Measurements from ENCODE around the gene ZBTB20. TPM values are rescaled to one million over a fixed set of nuclear protein-coding genes. Genes with fewer than 3 reads are reported as not detected.

ZBTB20 gene
- total RNA-seq, 1 donor from 2014 or later = 30.4 TPM

GRCh38 chr3:114432310-114432709, 714.8 kb downstream of the ZBTB20 start:
- DNase-seq (ENCODE audit: low spot score in 2 of 2, unreplicated experiment in 2 of 2) = no peak
- H3K36me3 Mint-ChIP-seq = no peaks in the 10 kb centered on the region

GRCh38 chr3:114428044-114428595, 719.0 kb downstream of the ZBTB20 start:
- Mint-ChIP-seq H3K4me1 (no peaks in the 10 kb centered on the region), H3K9me3 (no peaks in the 10 kb centered on the region), H3K4me3 (no peak overlapping the region), H3K36me3 (no peaks in the 10 kb centered on the region), H3K27me3 (ENCODE audit: low read depth) (peaks cover 9% of the 10 kb centered on the region), H3K27ac (no peak overlapping the region)
- TF ChIP-seq CTCF (IDR thresholded peaks at IDR 0.05; ENCODE audit: unreplicated experiment) = no peak
- DNase-seq (ENCODE audit: low spot score in 2 of 2, unreplicated experiment in 2 of 2) = no peak

More at GRCh38 chr3:114432310-114432709, 714.8 kb downstream of the ZBTB20 start:
- H3K4me1 Mint-ChIP-seq = no peaks in the 10 kb centered on the region
- no peaks in the 10 kb centered on the region for H3K9me3 Mint-ChIP-seq
- TF ChIP-seq CTCF (IDR thresholded peaks at IDR 0.05; ENCODE audit: unreplicated experiment) = no peak
- H3K27me3 Mint-ChIP-seq (ENCODE audit: low read depth) = no peaks in the 10 kb centered on the region
- H3K4me3 Mint-ChIP-seq = no peak overlapping the region
- H3K27ac Mint-ChIP-seq = no peak overlapping the region

- no peaks in the 10 kb centered on the region for H3K36me3 Mint-ChIP-seq
- H3K27ac Mint-ChIP-seq = no peak overlapping the region
- DNase-seq (ENCODE audit: low spot score in 2 of 2, unreplicated experiment in 2 of 2) = no peak
- no peak for TF ChIP-seq CTCF (IDR thresholded peaks at IDR 0.05; ENCODE audit: unreplicated experiment)
- no peaks in the 10 kb centered on the region for H3K9me3 Mint-ChIP-seq
- H3K27me3 Mint-ChIP-seq (ENCODE audit: low read depth) = peaks cover 9% of the 10 kb centered on the region
- H3K4me1 Mint-ChIP-seq = no peaks in the 10 kb centered on the region
- no peak overlapping the region for H3K4me3 Mint-ChIP-seq
Observed at GRCh38 chr3:114427285-114428043, 719.6 kb downstream of the ZBTB20 start.

- TF ChIP-seq CTCF (IDR thresholded peaks at IDR 0.05; ENCODE audit: unreplicated experiment) = no peak
- Mint-ChIP-seq H3K4me3 (no peak overlapping the region), H3K36me3 (no peaks in the 10 kb centered on the region), H3K9me3 (no peaks in the 10 kb centered on the region), H3K4me1 (no peaks in the 10 kb centered on the region), H3K27me3 (ENCODE audit: low read depth) (peaks cover 15% of the 10 kb centered on the region), H3K27ac (no peak overlapping the region)
- no peak for DNase-seq (ENCODE audit: low spot score in 2 of 2, unreplicated experiment in 2 of 2)
Observed at GRCh38 chr3:114424337-114424736, 722.8 kb downstream of the ZBTB20 start.

GRCh38 chr3:114421204-114421603, 725.9 kb downstream of the ZBTB20 start:
- Mint-ChIP-seq H3K27me3 (ENCODE audit: low read depth) (peaks cover 15% of the 10 kb centered on the region), H3K27ac (no peak overlapping the region), H3K4me3 (no peak overlapping the region), H3K9me3 (no peaks in the 10 kb centered on the region), H3K36me3 (no peaks in the 10 kb centered on the region), H3K4me1 (no peaks in the 10 kb centered on the region)
- no peak for TF ChIP-seq CTCF (IDR thresholded peaks at IDR 0.05; ENCODE audit: unreplicated experiment)
- DNase-seq (ENCODE audit: low spot score in 2 of 2, unreplicated experiment in 2 of 2) = no peak

Data from mesothelial cell of epicardium (in vitro differentiated cells).